Activated CD4-positive, alpha-beta T cell treated with anti-CD3 and anti-CD28 coated beads for 1 hour (primary cell): ENCODE data around the gene RASAL3.
"Not testable (repeated sequence)": the region's sequence is repeated elsewhere in the genome, so short reads cannot be mapped to it uniquely, and the experiment has no call there.

Experiments
- DNase-seq: peaks from one replicate; pipeline ENCODE4 v3.0.0-alpha.2; 2020

RASAL3 gene

GRCh38 chr19:15464394-15465385, at the start of gene RASAL3:
Gene RASAL3 (minus strand): TSS chr19:15464544. CDS start chr19:15464358, 186 bp downstream.
- peak; percentile 56 for DNase-seq

- DNase-seq = no peak
Observed at GRCh38 chr19:15511671-15512424, 47.5 kb upstream of the RASAL3 start.

GRCh38 chr19:15508035-15508710, 43.8 kb upstream of the RASAL3 start, which contains the start of gene CYP4F22:
Gene CYP4F22 (plus strand): TSS chr19:15508525. CDS start chr19:15525337, 16,812 bp downstream.
- no peak for DNase-seq

GRCh38 chr19:15507068-15508034, 43.0 kb upstream of the RASAL3 start:
- DNase-seq = no peak

- DNase-seq = no peak
Observed at GRCh38 chr19:15506074-15506571, 41.8 kb upstream of the RASAL3 start.

GRCh38 chr19:15502264-15502663, 37.9 kb upstream of the RASAL3 start:
- DNase-seq = no peak

GRCh38 chr19:15501596-15501995, 37.3 kb upstream of the RASAL3 start:
- no peak for DNase-seq

GRCh38 chr19:15498910-15499309, 34.6 kb upstream of the RASAL3 start:
- DNase-seq = no peak

GRCh38 chr19:15498156-15498858, 34.0 kb upstream of the RASAL3 start:
- no peak for DNase-seq

- no peak for DNase-seq
Observed at GRCh38 chr19:15495151-15495550, 30.8 kb upstream of the RASAL3 start.

- no peak for DNase-seq
Observed at GRCh38 chr19:15488489-15489226, 24.3 kb upstream of the RASAL3 start.

- DNase-seq = no peak
Observed at GRCh38 chr19:15487038-15487437, 22.7 kb upstream of the RASAL3 start.

- not testable (repeated sequence) for DNase-seq
Observed at GRCh38 chr19:15485768-15486167, 21.4 kb upstream of the RASAL3 start.

- DNase-seq = not testable (repeated sequence)
Observed at GRCh38 chr19:15480996-15481395, 16.7 kb upstream of the RASAL3 start.

- no peak for DNase-seq
Observed at GRCh38 chr19:15479391-15480345, 15.3 kb upstream of the RASAL3 start, which contains the start of gene PGLYRP2. Gene PGLYRP2 (minus strand): TSS chr19:15479501. CDS start chr19:15479371, 130 bp downstream.

GRCh38 chr19:15476325-15476724, 12.0 kb upstream of the RASAL3 start:
- DNase-seq = no peak

- DNase-seq = no peak
Observed at GRCh38 chr19:15475611-15476010, 11.3 kb upstream of the RASAL3 start.

GRCh38 chr19:15475169-15475568, 10.8 kb upstream of the RASAL3 start:
- no peak for DNase-seq

- not testable (repeated sequence) for DNase-seq
Observed at GRCh38 chr19:15473821-15474220, 9.5 kb upstream of the RASAL3 start.
